Suprapubic skin (tissue), 4 donors: Measurements from ENCODE around the gene PRSS8. TPM values are rescaled to one million over a fixed set of nuclear protein-coding genes. Genes with fewer than 3 reads are reported as not detected.

Experiments
- DNase-seq, 2 donors: peaks; one replicate each; pipeline ENCODE4 v3.0.0-alpha.2; 2019; ENCODE audit warnings: low spot score in 2 of 2
- H3K27ac ChIP-seq: fragments of 200-600 bp; sonication (generic); one replicate; pipeline ENCODE4 v1.5.1; 2019
- H3K27me3 ChIP-seq: fragments of 200-600 bp; sonication (generic); one replicate; pipeline ENCODE4 v1.5.1; 2019
- H3K36me3 ChIP-seq: fragments of 200-600 bp; sonication (generic); one replicate; pipeline ENCODE4 v1.5.1; 2019
- H3K4me1 ChIP-seq: fragments of 200-600 bp; sonication (generic); one replicate; pipeline ENCODE4 v1.5.1; 2019
- H3K4me3 ChIP-seq: fragments of 200-600 bp; sonication (generic); one replicate; pipeline ENCODE4 v1.5.1; 2019; ENCODE audit warnings: mild to moderate bottlenecking
- H3K9me3 ChIP-seq: fragments of 200-600 bp; sonication (generic); one replicate; pipeline ENCODE4 v1.5.1; 2019
- EP300 ChIP-seq: sonication (generic); formaldehyde crosslinking; IDR thresholded peaks from one replicate; pipeline ENCODE4 v1.6.1; 2017; ENCODE audit warnings: antibody characterized with exemption
- POLR2A ChIP-seq, 2 donors: fragments of 450-650 bp; IDR thresholded peaks; one replicate each; pipeline ENCODE4 v1.6.1; 2017; ENCODE audit warnings: antibody characterized with exemption in 2 of 2, mild to moderate bottlenecking in 2 of 2, moderate library complexity in 2 of 2
- POLR2AphosphoS5 ChIP-seq, 3 donors: sonication (generic); formaldehyde crosslinking; IDR thresholded peaks; one replicate each; pipeline ENCODE4 v1.6.1; 2017; ENCODE audit warnings: antibody characterized with exemption in 3 of 3
- WGBS: methylation state at CpG from one replicate; pipeline ENCODE4 v1.1.5; 2018; 5-methylcytosine and 5-hydroxymethylcytosine counted together
- total RNA-seq, 4 donors: library from RNA; depleted of rRNA; stranded (reverse); fragments of >200 nt; gene quantifications; one replicate each; pipeline ENCODE4 v1.1.0, GENCODE V29; 2016
- TF ChIP-seq, protein P1 (sequence below), 2 donors: fragments of 200-600 bp in 1 of 2; fragments of 450-650 bp in 1 of 2; sonication (generic) in 1 of 2; IDR thresholded peaks; one replicate each; pipeline ENCODE4 v1.5.1; 2016 to 2019; ENCODE audit warnings: antibody characterized with exemption in 2 of 2, mild to moderate bottlenecking in 1 of 2, moderate library complexity in 1 of 2

The PRSS8 gene
- total RNA-seq, 4 donors from 2014 or later, result 46.3 to 168 (median 140) TPM

DNA sequence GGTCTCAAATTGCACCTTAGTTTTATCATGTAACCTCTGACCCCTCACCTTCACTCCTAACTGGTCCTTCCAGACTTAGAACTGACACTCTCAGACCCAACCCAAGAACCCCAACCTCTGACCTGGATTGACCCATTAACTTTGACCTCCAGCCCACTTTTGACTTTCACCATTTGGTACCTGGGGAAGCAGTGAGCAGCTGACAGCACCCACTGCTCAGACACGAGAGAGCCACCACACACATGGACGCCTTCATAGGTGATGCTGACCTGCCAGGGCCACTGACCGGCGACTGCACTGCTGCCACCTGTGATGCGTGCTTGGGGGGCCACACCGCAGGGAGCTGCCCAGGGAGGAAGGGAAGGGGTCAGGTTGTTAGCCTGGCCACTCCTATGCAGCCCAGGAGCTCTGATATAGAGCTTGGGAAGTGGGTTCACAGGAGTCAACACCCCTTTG is 2.5 kb downstream of the PRSS8 start:
- Histone ChIP-seq H3K4me3 (no peak overlapping the region), H3K4me1 (peaks cover 68% of the 10 kb centered on the region), H3K9me3 (no peaks in the 10 kb centered on the region), H3K36me3 (peaks cover 29% of the 10 kb centered on the region), H3K27ac (no peak overlapping the region), H3K27me3 (no peaks in the 10 kb centered on the region)
- no peak for DNase-seq
- 88% methylated on average over 6 of the region's 6 CpGs for WGBS
- TF ChIP-seq POLR2AphosphoS5 (IDR thresholded peaks at IDR 0.05) (no peak), EP300 (no peak), POLR2A (IDR thresholded peaks at IDR 0.05) (no peak)
- TF ChIP-seq, protein P1, sequence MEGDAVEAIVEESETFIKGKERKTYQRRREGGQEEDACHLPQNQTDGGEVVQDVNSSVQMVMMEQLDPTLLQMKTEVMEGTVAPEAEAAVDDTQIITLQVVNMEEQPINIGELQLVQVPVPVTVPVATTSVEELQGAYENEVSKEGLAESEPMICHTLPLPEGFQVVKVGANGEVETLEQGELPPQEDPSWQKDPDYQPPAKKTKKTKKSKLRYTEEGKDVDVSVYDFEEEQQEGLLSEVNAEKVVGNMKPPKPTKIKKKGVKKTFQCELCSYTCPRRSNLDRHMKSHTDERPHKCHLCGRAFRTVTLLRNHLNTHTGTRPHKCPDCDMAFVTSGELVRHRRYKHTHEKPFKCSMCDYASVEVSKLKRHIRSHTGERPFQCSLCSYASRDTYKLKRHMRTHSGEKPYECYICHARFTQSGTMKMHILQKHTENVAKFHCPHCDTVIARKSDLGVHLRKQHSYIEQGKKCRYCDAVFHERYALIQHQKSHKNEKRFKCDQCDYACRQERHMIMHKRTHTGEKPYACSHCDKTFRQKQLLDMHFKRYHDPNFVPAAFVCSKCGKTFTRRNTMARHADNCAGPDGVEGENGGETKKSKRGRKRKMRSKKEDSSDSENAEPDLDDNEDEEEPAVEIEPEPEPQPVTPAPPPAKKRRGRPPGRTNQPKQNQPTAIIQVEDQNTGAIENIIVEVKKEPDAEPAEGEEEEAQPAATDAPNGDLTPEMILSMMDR (IDR thresholded peaks at IDR 0.05), result no peak

GRCh38 chr16:31132303-31132979 is 3.1 kb downstream of the PRSS8 start:
- peaks cover 71% of the 10 kb centered on the region for H3K4me1 ChIP-seq
- WGBS, result 65% methylated on average over 16 of the region's 20 CpGs
- H3K4me3 ChIP-seq, result no peak overlapping the region

GRCh38 chr16:31131841-31132271 is 3.7 kb downstream of the PRSS8 start:
- H3K4me1 ChIP-seq, result peaks cover 71% of the 10 kb centered on the region
- H3K4me3 ChIP-seq, result no peak overlapping the region
- no peak for DNase-seq
- WGBS, result 62% methylated on average over 1 of the region's 5 CpGs
- H3K36me3 ChIP-seq, result peaks cover 41% of the 10 kb centered on the region
- H3K27me3 ChIP-seq, result no peaks in the 10 kb centered on the region
- H3K27ac ChIP-seq, result peak overlapping the region; percentile 83
- TF ChIP-seq EP300, result no peak
- TF ChIP-seq, protein P1 (IDR thresholded peaks at IDR 0.05), result no peak
- TF ChIP-seq POLR2A (IDR thresholded peaks at IDR 0.05), result no peak
- no peak for TF ChIP-seq POLR2AphosphoS5 (IDR thresholded peaks at IDR 0.05)
- H3K9me3 ChIP-seq, result no peaks in the 10 kb centered on the region

More at GRCh38 chr16:31132303-31132979, 3.1 kb downstream of the PRSS8 start:
- Histone ChIP-seq H3K36me3 (peaks cover 35% of the 10 kb centered on the region), H3K9me3 (no peaks in the 10 kb centered on the region), H3K27me3 (no peaks in the 10 kb centered on the region), H3K27ac (peak overlapping the region; percentile 42)
- no peak for TF ChIP-seq POLR2A (IDR thresholded peaks at IDR 0.05)
- no peak for TF ChIP-seq POLR2AphosphoS5 (IDR thresholded peaks at IDR 0.05)
- TF ChIP-seq, protein P1 (IDR thresholded peaks at IDR 0.05), result no peak
- TF ChIP-seq EP300, result no peak
- DNase-seq, result no peak

GRCh38 chr16:31131416-31131815 is 4.1 kb downstream of the PRSS8 start:
- Histone ChIP-seq H3K36me3 (peaks cover 44% of the 10 kb centered on the region), H3K27ac (peak overlapping the region; percentile 83), H3K9me3 (no peaks in the 10 kb centered on the region), H3K4me3 (no peak overlapping the region), H3K4me1 (peaks cover 71% of the 10 kb centered on the region), H3K27me3 (no peaks in the 10 kb centered on the region)
- 62% methylated on average over 11 of the region's 11 CpGs for WGBS
- TF ChIP-seq, protein P1 (IDR thresholded peaks at IDR 0.05), result no peak
- TF ChIP-seq EP300 (no peak), POLR2AphosphoS5 (IDR thresholded peaks at IDR 0.05) (no peak), POLR2A (IDR thresholded peaks at IDR 0.05) (no peak)
- DNase-seq, result no peak

- H3K4me1 ChIP-seq, result peaks cover 66% of the 10 kb centered on the region
Measured at GRCh38 chr16:31130899-31131298, 4.6 kb downstream of the PRSS8 start.

More at GRCh38 chr16:31130899-31131298, 4.6 kb downstream of the PRSS8 start:
- Histone ChIP-seq H3K27me3 (no peaks in the 10 kb centered on the region), H3K4me3 (no peak overlapping the region), H3K27ac (peak overlapping the region; percentile 83), H3K36me3 (peaks cover 44% of the 10 kb centered on the region), H3K9me3 (no peaks in the 10 kb centered on the region)
- DNase-seq, result no peak
- TF ChIP-seq, protein P1 (IDR thresholded peaks at IDR 0.05), result no peak
- TF ChIP-seq POLR2A (IDR thresholded peaks at IDR 0.05) (no peak), EP300 (no peak), POLR2AphosphoS5 (IDR thresholded peaks at IDR 0.05) (peak in 1 of 3 donors; percentile 12)
- WGBS, result 50% methylated on average over 4 of the region's 6 CpGs
